ENCODE results near the gene PARD6A.
A peak's percentile ranks its signal among the peaks of the same experiment; 100 is the strongest.
"Not testable (repeated sequence)": the region's sequence is repeated elsewhere in the genome, so short reads cannot be mapped to it uniquely, and the experiment has no call there.

Gene PARD6A

GRCh38 chr16:67667817-67668494 lies 7.2 kb downstream of the PARD6A start:
- DNase-seq = peak; percentile 98

- DNase-seq = no peak
Observed at GRCh38 chr16:67668495-67669157, 7.9 kb downstream of the PARD6A start.

- no peak for DNase-seq
Observed at GRCh38 chr16:67669499-67670101, 8.8 kb downstream of the PARD6A start.

GRCh38 chr16:67672306-67672705 lies 11.5 kb downstream of the PARD6A start:
- no peak for DNase-seq

- DNase-seq = peak; percentile 12
Observed at GRCh38 chr16:67672739-67673662, 12.2 kb downstream of the PARD6A start.

GRCh38 chr16:67673712-67674580 lies 13.2 kb downstream of the PARD6A start:
- no peak for DNase-seq

GRCh38 chr16:67674851-67675578 lies 14.3 kb downstream of the PARD6A start:
- no peak for DNase-seq

GRCh38 chr16:67675579-67675935 lies 14.8 kb downstream of the PARD6A start:
- DNase-seq = no peak

- no peak for DNase-seq
Observed at GRCh38 chr16:67675999-67676398, 15.2 kb downstream of the PARD6A start.

GRCh38 chr16:67676516-67676915 lies 15.8 kb downstream of the PARD6A start:
- DNase-seq = no peak

GRCh38 chr16:67676939-67677338 lies 16.2 kb downstream of the PARD6A start:
- DNase-seq = no peak

- no peak for DNase-seq
Observed at GRCh38 chr16:67677712-67678111, 17.0 kb downstream of the PARD6A start.

GRCh38 chr16:67678354-67679023 lies 17.7 kb downstream of the PARD6A start:
- no peak for DNase-seq

- no peak for DNase-seq
Observed at GRCh38 chr16:67679935-67680897, 19.5 kb downstream of the PARD6A start.

GRCh38 chr16:67683767-67684166 lies 23.0 kb downstream of the PARD6A start:
- no peak for DNase-seq

- DNase-seq = no peak
Observed at GRCh38 chr16:67685388-67686112, 24.8 kb downstream of the PARD6A start.

- DNase-seq = not testable (repeated sequence)
Observed at GRCh38 chr16:67693517-67694285, 32.9 kb downstream of the PARD6A start.

- no peak for DNase-seq
Observed at GRCh38 chr16:67694611-67695010, 33.9 kb downstream of the PARD6A start.
